HCT116 (cell line): Measurements from ENCODE around the gene VPS4B. TPM values are rescaled to one million over a fixed set of nuclear protein-coding genes. Genes with fewer than 3 reads are reported as not detected.
"Not testable (repeated sequence)": the region's sequence is repeated elsewhere in the genome, so short reads cannot be mapped to it uniquely, and the experiment has no call there.

Source experiments
- ATAC-seq: fragments of 200-7000 bp; cut with Tn5 transposase; 2 replicates; pipeline ENCODE4 v1.9.1; 2020; ENCODE audit warnings: mild to moderate bottlenecking, moderate library complexity
- BruUV-seq: library from RNA; stranded (reverse); fragments of 400-500 nt; replicated peaks from 2 replicates; lab custom pipeline; 2021; lab: Mats Ljungman, UMichigan
- CTCF ChIA-PET: fragments of 300-600 bp; sonication (Branson Sonifier 250); formaldehyde crosslinking; loops from one replicate; lab custom pipeline; 2021; ENCODE audit warnings: antibody characterized with exemption; lab: Charles Lee
- POLR2A ChIA-PET: fragments of 300-600, 350-600 bp; sonication (Branson Sonifier 250); formaldehyde crosslinking; loops from one replicate; lab custom pipeline; 2021; ENCODE audit warnings: antibody characterized with exemption; lab: Charles Lee
- RAD21 ChIA-PET, 2 experiments: fragments of 300-600 bp; sonication (Branson Sonifier 250); formaldehyde crosslinking; loops; one replicate each; lab custom pipeline; 2023; ENCODE audit warnings: low total read pairs in 2 of 2; ENCODE audit not compliant: uncharacterized antibody in 2 of 2, unreplicated experiment in 2 of 2, low non-redundant PET in 1 of 2; lab: Charles Lee
- DNase-seq: peaks from one replicate; pipeline ENCODE4 v3.0.0-alpha.2; 2010; ENCODE audit warnings: low read depth, low spot score
- H2AFZ ChIP-seq: fragments of 200-600 bp; shearing (Covaris generic), sonication (generic); 2 replicates; pipeline ENCODE4 v1.6.1; 2017; ENCODE audit warnings: low read depth, mixed run types, mixed read lengths, antibody characterized with exemption, low read length; ENCODE audit not compliant: poor library complexity, severe bottlenecking
- H3K27ac ChIP-seq: 2 replicates; pipeline ENCODE4 v1.5.1; 2012; ENCODE audit warnings: low read depth, low read length
- H3K27me3 ChIP-seq: fragments of 200-600 bp; sonication (generic); 2 replicates; pipeline ENCODE4 v1.6.1; 2016; ENCODE audit warnings: mixed run types, low read length, mixed read lengths; ENCODE audit not compliant: insufficient read depth
- H3K36me3 ChIP-seq, 2 experiments: fragments of 200-500 bp in 1 of 2; fragments of 200-600 bp in 1 of 2; sonication (Bioruptor generic) in 1 of 2; sonication (generic) in 1 of 2; 2 replicates each; pipeline versions ENCODE4 v1.5.1 to v1.6.1; 2014 to 2016; ENCODE audit warnings: low read length in 2 of 2, inconsistent platforms in 1 of 2, mixed read lengths in 1 of 2, mixed run types in 1 of 2; ENCODE audit not compliant: insufficient read depth in 2 of 2, control insufficient read depth in 1 of 2
- H3K4me1 ChIP-seq, 2 experiments: fragments of 200-600 bp in 1 of 2; sonication (generic) in 1 of 2; 2 replicates each; pipeline versions ENCODE4 v1.5.1 to v1.6.1; 2012 to 2017; ENCODE audit warnings: low read length in 2 of 2, inconsistent platforms in 1 of 2, mild to moderate bottlenecking in 1 of 2, mixed read lengths in 1 of 2, mixed run types in 1 of 2, moderate library complexity in 1 of 2; ENCODE audit not compliant: insufficient read depth in 2 of 2, control insufficient read depth in 1 of 2
- H3K4me2 ChIP-seq: fragments of 200-600 bp; sonication (generic); 2 replicates; pipeline ENCODE4 v1.6.1; 2017; ENCODE audit warnings: mixed run types, low read length, mixed read lengths
- H3K4me3 ChIP-seq, 2 experiments: fragments of 200-600 bp in 1 of 2; sonication (generic) in 1 of 2; replicated peaks in 1 of 2; 2 replicates each; pipeline ENCODE4 v1.5.1; 2011 to 2016; ENCODE audit warnings: low read length in 2 of 2, control low read depth in 1 of 2, low read depth in 1 of 2, mild to moderate bottlenecking in 1 of 2, mixed read lengths in 1 of 2, mixed run types in 1 of 2
- H3K79me2 ChIP-seq: fragments of 200-600 bp; sonication (generic); 2 replicates; pipeline ENCODE4 v1.6.1; 2017; ENCODE audit warnings: mild to moderate bottlenecking, mixed run types, low read length, moderate library complexity, mixed read lengths; ENCODE audit not compliant: insufficient read depth
- H3K9ac ChIP-seq: fragments of 200-600 bp; sonication (generic); 2 replicates; pipeline ENCODE4 v1.6.1; 2016; ENCODE audit warnings: low read length, mixed read lengths
- H3K9me2 ChIP-seq: fragments of 200-600 bp; sonication (generic), shearing (Covaris generic); 2 replicates; pipeline ENCODE4 v1.6.1; 2017; ENCODE audit warnings: mixed run types, mild to moderate bottlenecking, moderate library complexity; ENCODE audit not compliant: insufficient read depth
- H3K9me3 ChIP-seq, 2 experiments: fragments of 200-500 bp in 1 of 2; fragments of 200-600 bp in 1 of 2; sonication (Bioruptor generic) in 1 of 2; sonication (generic) in 1 of 2; 2 replicates each; pipeline ENCODE4 v1.6.1; 2014 to 2017; ENCODE audit warnings: low read length in 2 of 2, mixed read lengths in 2 of 2, inconsistent platforms in 1 of 2, low read depth in 1 of 2, mild to moderate bottlenecking in 1 of 2, mixed run types in 1 of 2, moderate library complexity in 1 of 2; ENCODE audit not compliant: control insufficient read depth in 1 of 2, insufficient read depth in 1 of 2
- H4K20me1 ChIP-seq: fragments of 200-600 bp; sonication (generic), shearing (Covaris generic); 2 replicates; pipeline ENCODE4 v1.6.1; 2017; ENCODE audit warnings: mixed run types, mild to moderate bottlenecking, moderate library complexity; ENCODE audit not compliant: insufficient read depth
- CBX3 ChIP-seq: IDR thresholded peaks from 2 replicates; pipeline ENCODE4 v1.6.1; 2012; ENCODE audit warnings: low read depth
- EZH2 ChIP-seq: fragments of 200-600 bp; sonication (generic); IDR thresholded peaks from 2 replicates; pipeline ENCODE4 v1.6.1; 2017; ENCODE audit warnings: antibody characterized with exemption, mixed run types
- JUND ChIP-seq: IDR thresholded peaks from 2 replicates; pipeline ENCODE4 v1.6.1; 2012
- POLR2A ChIP-seq: IDR thresholded peaks from 2 replicates; pipeline ENCODE4 v1.7.0; 2011; ENCODE audit warnings: borderline replicate concordance; ENCODE audit not compliant: insufficient read depth, insufficient read length; ENCODE audit errors: extremely low read depth
- POLR2AphosphoS5 ChIP-seq: IDR thresholded peaks from 2 replicates; pipeline ENCODE4 v1.6.1; 2011; ENCODE audit warnings: mild to moderate bottlenecking, low read depth, low read length, moderate library complexity
- RAD21 ChIP-seq: IDR thresholded peaks from 2 replicates; pipeline ENCODE4 v1.6.1; 2012; ENCODE audit warnings: low read depth, mild to moderate bottlenecking
- SIN3A ChIP-seq: IDR thresholded peaks from 2 replicates; pipeline ENCODE4 v1.6.1; 2012; ENCODE audit warnings: low read depth
- TCF7L2 ChIP-seq: IDR thresholded peaks from 2 replicates; pipeline ENCODE4 v1.7.0; 2011; ENCODE audit warnings: borderline replicate concordance, inconsistent platforms; ENCODE audit not compliant: insufficient read depth, insufficient read length; ENCODE audit errors: extremely low read depth
- ZNF274 ChIP-seq: fragments of 200-500 bp; sonication (Bioruptor generic); IDR thresholded peaks from 2 replicates; pipeline ENCODE4 v1.6.1; 2014; ENCODE audit warnings: mild to moderate bottlenecking, low read depth, low read length, inconsistent platforms
- intact Hi-C: fragments of 100-400 bp; cut with micrococcal nuclease; formaldehyde crosslinking; loops from 2 replicates; pipeline ENCODE4 v1.10.0; 2022
- total RNA-seq: library from RNA; stranded (reverse); gene quantifications from one replicate; pipeline ENCODE4 v1.2.1, GENCODE V29; 2021; ENCODE audit not compliant: unreplicated experiment
- TF ChIP-seq, protein P1 (sequence below): IDR thresholded peaks from 2 replicates; pipeline ENCODE4 v1.6.1; 2011; ENCODE audit warnings: mild to moderate bottlenecking, low read length, moderate library complexity; ENCODE audit not compliant: insufficient replicate concordance; ENCODE audit errors: extremely low read depth
- TF ChIP-seq, protein P2 (sequence below): IDR thresholded peaks from 2 replicates; pipeline ENCODE4 v1.6.1; 2012
- TF ChIP-seq, protein P3 (sequence below), 3 experiments: fragments of 200-600 bp in 1 of 3; sonication (generic) in 1 of 3; IDR thresholded peaks in 2 of 3; conservative IDR thresholded peaks in 1 of 3; 2 replicates each; pipeline ENCODE4 v1.5.1; 2012 to 2017; ENCODE audit warnings: low read depth in 2 of 3, low read length in 2 of 3, antibody characterized with exemption in 1 of 3, borderline replicate concordance in 1 of 3, control low read depth in 1 of 3, mild to moderate bottlenecking in 1 of 3, mixed read lengths in 1 of 3, mixed run types in 1 of 3, moderate library complexity in 1 of 3; ENCODE audit not compliant: insufficient read depth in 1 of 3

Gene VPS4B
- total RNA-seq, 1 experiment from 2014 or later: 68.3 TPM

DNA sequence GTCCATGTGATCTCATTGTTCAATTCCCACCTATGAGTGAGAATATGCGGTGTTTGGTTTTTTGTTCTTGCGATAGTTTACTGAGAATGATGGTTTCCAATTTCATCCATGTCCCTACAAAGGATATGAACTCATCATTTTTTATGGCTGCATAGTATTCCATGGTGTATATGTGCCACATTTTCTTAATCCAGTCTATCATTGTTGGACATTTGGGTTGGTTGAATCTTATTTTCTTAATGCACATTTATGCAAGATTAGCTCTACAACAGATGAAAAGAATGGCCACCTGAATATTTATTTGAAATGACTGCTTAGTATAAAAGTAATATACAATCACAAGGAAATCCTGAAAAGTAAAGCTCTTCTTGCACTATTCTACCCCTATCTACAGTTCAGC lies 58.9 kb downstream of the VPS4B start:
- H3K27me3 ChIP-seq, DNase-seq, H2AFZ ChIP-seq, POLR2A ChIA-PET, BruUV-seq, H3K4me3 ChIP-seq, H3K9me2 ChIP-seq, H3K9ac ChIP-seq, RAD21 ChIA-PET, H3K4me2 ChIP-seq, H3K9me3 ChIP-seq, ATAC-seq, CTCF ChIA-PET, H4K20me1 ChIP-seq, H3K27ac ChIP-seq: not testable (repeated sequence)
- H3K4me1 ChIP-seq: peaks cover 5 to 10% of the 10 kb centered on the region in 2 experiments; a peak in 3 of 4 replicates
- H3K79me2 ChIP-seq: peaks cover 40% of the 10 kb centered on the region
- intact Hi-C loops: loop anchor here (10.0 kb wide), 1 partner anchor 1179 kb away; the partner anchor contains the start of genes PIGN and RELCH
- H3K36me3 ChIP-seq: peaks cover 17 to 21% of the 10 kb centered on the region in 2 experiments; a peak in 3 of 4 replicates

DNA sequence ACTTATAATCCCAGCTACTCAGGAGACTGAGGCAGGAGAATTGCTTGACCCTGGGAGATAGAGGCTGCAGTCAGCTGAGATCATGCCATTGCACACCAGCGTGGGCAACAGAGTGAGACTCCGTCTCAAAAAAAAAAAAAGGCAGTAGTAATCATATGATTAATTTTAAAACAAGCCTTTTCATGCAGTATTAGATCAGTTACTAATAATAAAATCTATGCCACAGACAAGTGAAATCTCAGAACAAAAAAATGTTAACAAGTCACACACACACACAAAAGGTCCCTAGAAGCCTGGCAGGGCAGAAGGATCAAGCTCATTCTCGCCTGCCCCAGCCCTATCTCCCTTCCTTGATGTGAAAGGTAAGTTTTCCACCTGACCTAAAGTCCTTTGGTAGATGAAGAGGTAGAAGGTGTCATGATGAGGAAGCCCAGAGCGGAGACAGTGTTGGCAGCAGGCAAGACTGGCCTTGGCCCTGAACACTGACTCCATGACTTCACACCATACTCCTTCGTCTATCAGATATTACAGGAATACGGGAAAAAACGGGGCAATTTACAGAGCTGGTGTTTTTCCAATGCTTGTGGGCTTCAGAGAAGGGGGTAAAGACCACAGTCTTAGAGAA lies 65.9 kb downstream of the VPS4B start:
- POLR2A ChIA-PET: no interaction called here
- Histone ChIP-seq H3K9me3 (no peaks in the 10 kb centered on the region), H2AFZ (no peak overlapping the region), H4K20me1 (no peaks in the 10 kb centered on the region), H3K4me1 (no peaks in the 10 kb centered on the region), H3K4me2 (no peak overlapping the region), H3K4me3 (no peak overlapping the region), H3K79me2 (no peaks in the 10 kb centered on the region), H3K9ac (no peak overlapping the region), H3K27me3 (no peaks in the 10 kb centered on the region), H3K27ac (no peak overlapping the region), H3K36me3 (peaks cover 36 to 40% of the 10 kb centered on the region in 2 experiments; a peak in 3 of 4 replicates), H3K9me2 (no peaks in the 10 kb centered on the region)
- ATAC-seq (no peak), DNase-seq (no peak)
- CTCF ChIA-PET: no interaction called here
- no TSS peak for BruUV-seq
- RAD21 ChIA-PET: no interaction called here
- intact Hi-C loops: no loop called here
- TF ChIP-seq RAD21 (no peak), CBX3 (no peak), POLR2A (no peak), JUND (no peak), ZNF274 (no peak), POLR2AphosphoS5 (no peak), EZH2 (no peak), TCF7L2 (no peak), SIN3A (no peak)
- TF ChIP-seq, protein P1, sequence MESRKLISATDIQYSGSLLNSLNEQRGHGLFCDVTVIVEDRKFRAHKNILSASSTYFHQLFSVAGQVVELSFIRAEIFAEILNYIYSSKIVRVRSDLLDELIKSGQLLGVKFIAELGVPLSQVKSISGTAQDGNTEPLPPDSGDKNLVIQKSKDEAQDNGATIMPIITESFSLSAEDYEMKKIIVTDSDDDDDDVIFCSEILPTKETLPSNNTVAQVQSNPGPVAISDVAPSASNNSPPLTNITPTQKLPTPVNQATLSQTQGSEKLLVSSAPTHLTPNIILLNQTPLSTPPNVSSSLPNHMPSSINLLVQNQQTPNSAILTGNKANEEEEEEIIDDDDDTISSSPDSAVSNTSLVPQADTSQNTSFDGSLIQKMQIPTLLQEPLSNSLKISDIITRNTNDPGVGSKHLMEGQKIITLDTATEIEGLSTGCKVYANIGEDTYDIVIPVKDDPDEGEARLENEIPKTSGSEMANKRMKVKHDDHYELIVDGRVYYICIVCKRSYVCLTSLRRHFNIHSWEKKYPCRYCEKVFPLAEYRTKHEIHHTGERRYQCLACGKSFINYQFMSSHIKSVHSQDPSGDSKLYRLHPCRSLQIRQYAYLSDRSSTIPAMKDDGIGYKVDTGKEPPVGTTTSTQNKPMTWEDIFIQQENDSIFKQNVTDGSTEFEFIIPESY: no peak
- TF ChIP-seq, protein P2, sequence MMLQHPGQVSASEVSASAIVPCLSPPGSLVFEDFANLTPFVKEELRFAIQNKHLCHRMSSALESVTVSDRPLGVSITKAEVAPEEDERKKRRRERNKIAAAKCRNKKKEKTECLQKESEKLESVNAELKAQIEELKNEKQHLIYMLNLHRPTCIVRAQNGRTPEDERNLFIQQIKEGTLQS: no peak
- TF ChIP-seq, protein P3, sequence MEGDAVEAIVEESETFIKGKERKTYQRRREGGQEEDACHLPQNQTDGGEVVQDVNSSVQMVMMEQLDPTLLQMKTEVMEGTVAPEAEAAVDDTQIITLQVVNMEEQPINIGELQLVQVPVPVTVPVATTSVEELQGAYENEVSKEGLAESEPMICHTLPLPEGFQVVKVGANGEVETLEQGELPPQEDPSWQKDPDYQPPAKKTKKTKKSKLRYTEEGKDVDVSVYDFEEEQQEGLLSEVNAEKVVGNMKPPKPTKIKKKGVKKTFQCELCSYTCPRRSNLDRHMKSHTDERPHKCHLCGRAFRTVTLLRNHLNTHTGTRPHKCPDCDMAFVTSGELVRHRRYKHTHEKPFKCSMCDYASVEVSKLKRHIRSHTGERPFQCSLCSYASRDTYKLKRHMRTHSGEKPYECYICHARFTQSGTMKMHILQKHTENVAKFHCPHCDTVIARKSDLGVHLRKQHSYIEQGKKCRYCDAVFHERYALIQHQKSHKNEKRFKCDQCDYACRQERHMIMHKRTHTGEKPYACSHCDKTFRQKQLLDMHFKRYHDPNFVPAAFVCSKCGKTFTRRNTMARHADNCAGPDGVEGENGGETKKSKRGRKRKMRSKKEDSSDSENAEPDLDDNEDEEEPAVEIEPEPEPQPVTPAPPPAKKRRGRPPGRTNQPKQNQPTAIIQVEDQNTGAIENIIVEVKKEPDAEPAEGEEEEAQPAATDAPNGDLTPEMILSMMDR (IDR thresholded peaks at IDR 0.05 in 2 of 3, conservative IDR thresholded peaks at IDR 0.05 in 1 of 3; ENCODE audit: borderline replicate concordance in 1 of 3, insufficient read depth in 1 of 3, low read depth in 2 of 3, low read length in 2 of 3): no peak
